Dendritic cell treated with granulocyte-macrophage colony-stimulating factor and Interleukin-4, amounts not matched to agents 40 ng/mL and 50 ng/mL, for 4 days (primary cell): Measurements from ENCODE around the gene GAMT.

ENCODE experiments used
- H3K27ac Mint-ChIP-seq: one replicate; pipeline ENCODE4 v1.8.0; 2022; ENCODE audit warnings: mild to moderate bottlenecking, mixed read lengths
- H3K27me3 Mint-ChIP-seq: one replicate; pipeline ENCODE4 v1.8.0; 2022; ENCODE audit warnings: mild to moderate bottlenecking, mixed read lengths
- H3K36me3 Mint-ChIP-seq: one replicate; pipeline ENCODE4 v1.8.0; 2022; ENCODE audit warnings: low read depth, mixed read lengths
- H3K4me1 Mint-ChIP-seq: one replicate; pipeline ENCODE4 v1.8.0; 2022; ENCODE audit warnings: low read depth, mixed read lengths
- H3K4me3 Mint-ChIP-seq: one replicate; pipeline ENCODE4 v1.8.0; 2022; ENCODE audit warnings: mild to moderate bottlenecking, moderate library complexity, mixed read lengths
- H3K9me3 Mint-ChIP-seq: one replicate; pipeline ENCODE4 v1.8.0; 2022; ENCODE audit warnings: mixed read lengths
- intact Hi-C: fragments of 100-400 bp; cut with micrococcal nuclease; formaldehyde crosslinking; loops from one replicate; pipeline ENCODE4 v1.15.0; 2022

Gene GAMT

GRCh38 chr19:1438933-1439354, 37.6 kb upstream of the GAMT start:
- no peaks in the 10 kb centered on the region for H3K27me3 Mint-ChIP-seq
- peaks cover 68% of the 10 kb centered on the region for H3K36me3 Mint-ChIP-seq
- intact Hi-C loops, result no loop called here
- peak overlapping the region; percentile 100 for H3K4me3 Mint-ChIP-seq
- H3K4me1 Mint-ChIP-seq, result peaks cover 57% of the 10 kb centered on the region
- H3K27ac Mint-ChIP-seq, result peak overlapping the region; percentile 98
- no peaks in the 10 kb centered on the region for H3K9me3 Mint-ChIP-seq

- intact Hi-C loops, result no loop called here
- H3K27ac Mint-ChIP-seq, result peak within 1 kb of the TSS; percentile 98
- peak within 1 kb of the TSS; percentile 100 for H3K4me3 Mint-ChIP-seq
- H3K27me3 Mint-ChIP-seq, result no peaks in the 10 kb centered on the region
- no peaks in the 10 kb centered on the region for H3K9me3 Mint-ChIP-seq
- peaks cover 53% of the 10 kb centered on the region for H3K4me1 Mint-ChIP-seq
- peaks cover 75% of the 10 kb centered on the region for H3K36me3 Mint-ChIP-seq
Measured at GRCh38 chr19:1438035-1438932, 36.9 kb upstream of the GAMT start, which contains the start of gene RPS15. Gene RPS15, plus strand, starts transcription at chr19:1438396. Its CDS starts 30 bp downstream, at chr19:1438426.

GRCh38 chr19:1437609-1438008, 36.3 kb upstream of the GAMT start:
- H3K4me3 Mint-ChIP-seq, result no peak overlapping the region
- H3K36me3 Mint-ChIP-seq, result peaks cover 77% of the 10 kb centered on the region
- intact Hi-C loops, result no loop called here
- H3K27ac Mint-ChIP-seq, result peak overlapping the region; percentile 98
- no peaks in the 10 kb centered on the region for H3K27me3 Mint-ChIP-seq
- no peaks in the 10 kb centered on the region for H3K9me3 Mint-ChIP-seq
- H3K4me1 Mint-ChIP-seq, result peaks cover 50% of the 10 kb centered on the region

- Mint-ChIP-seq H3K9me3 (no peaks in the 10 kb centered on the region), H3K4me3 (no peak overlapping the region), H3K4me1 (peaks cover 36% of the 10 kb centered on the region), H3K36me3 (peaks cover 77% of the 10 kb centered on the region), H3K27ac (peak overlapping the region; percentile 39), H3K27me3 (no peaks in the 10 kb centered on the region)
- intact Hi-C loops, result no loop called here
Measured at GRCh38 chr19:1435378-1435989, 34.1 kb upstream of the GAMT start.

- Mint-ChIP-seq H3K36me3 (peaks cover 77% of the 10 kb centered on the region), H3K4me3 (no peak overlapping the region), H3K27ac (no peak overlapping the region), H3K4me1 (peaks cover 27% of the 10 kb centered on the region), H3K27me3 (no peaks in the 10 kb centered on the region), H3K9me3 (no peaks in the 10 kb centered on the region)
- intact Hi-C loops, result no loop called here
Measured at GRCh38 chr19:1434577-1435060, 33.3 kb upstream of the GAMT start.

- Mint-ChIP-seq H3K4me1 (peaks cover 23% of the 10 kb centered on the region), H3K36me3 (peaks cover 78% of the 10 kb centered on the region), H3K27me3 (no peaks in the 10 kb centered on the region), H3K4me3 (no peak overlapping the region), H3K9me3 (no peaks in the 10 kb centered on the region), H3K27ac (no peak overlapping the region)
- intact Hi-C loops, result no loop called here
Measured at GRCh38 chr19:1434040-1434366, 32.7 kb upstream of the GAMT start.

GRCh38 chr19:1433119-1434039, 32.0 kb upstream of the GAMT start:
- Mint-ChIP-seq H3K36me3 (peaks cover 80% of the 10 kb centered on the region), H3K4me3 (no peak overlapping the region), H3K27me3 (no peaks in the 10 kb centered on the region), H3K9me3 (no peaks in the 10 kb centered on the region), H3K4me1 (peaks cover 23% of the 10 kb centered on the region), H3K27ac (no peak overlapping the region)
- intact Hi-C loops, result no loop called here

- Mint-ChIP-seq H3K27ac (peak overlapping the region; percentile 25), H3K27me3 (no peaks in the 10 kb centered on the region), H3K4me1 (peaks cover 19% of the 10 kb centered on the region), H3K36me3 (peaks cover 85% of the 10 kb centered on the region), H3K4me3 (no peak overlapping the region), H3K9me3 (no peaks in the 10 kb centered on the region)
- intact Hi-C loops, result no loop called here
Measured at GRCh38 chr19:1432507-1432887, 31.2 kb upstream of the GAMT start.

GRCh38 chr19:1431759-1432506, 30.6 kb upstream of the GAMT start:
- intact Hi-C loops, result no loop called here
- no peaks in the 10 kb centered on the region for H3K27me3 Mint-ChIP-seq

GRCh38 chr19:1430246-1430645, 28.9 kb upstream of the GAMT start:
- no peak overlapping the region for H3K4me3 Mint-ChIP-seq

More at GRCh38 chr19:1431759-1432506, 30.6 kb upstream of the GAMT start:
- no peak overlapping the region for H3K4me3 Mint-ChIP-seq
- H3K36me3 Mint-ChIP-seq, result peaks cover 91% of the 10 kb centered on the region
- peaks cover 19% of the 10 kb centered on the region for H3K4me1 Mint-ChIP-seq
- no peaks in the 10 kb centered on the region for H3K9me3 Mint-ChIP-seq
- peak overlapping the region; percentile 25 for H3K27ac Mint-ChIP-seq

GRCh38 chr19:1429750-1430149, 28.4 kb upstream of the GAMT start:
- Mint-ChIP-seq H3K4me1 (peaks cover 5% of the 10 kb centered on the region), H3K36me3 (peaks cover 100% of the 10 kb centered on the region), H3K4me3 (no peak overlapping the region), H3K27ac (no peak overlapping the region), H3K9me3 (no peaks in the 10 kb centered on the region), H3K27me3 (no peaks in the 10 kb centered on the region)
- intact Hi-C loops, result no loop called here

More at GRCh38 chr19:1430246-1430645, 28.9 kb upstream of the GAMT start:
- peaks cover 8% of the 10 kb centered on the region for H3K4me1 Mint-ChIP-seq
- H3K27ac Mint-ChIP-seq, result no peak overlapping the region
- intact Hi-C loops, result no loop called here
- peaks cover 100% of the 10 kb centered on the region for H3K36me3 Mint-ChIP-seq
- no peaks in the 10 kb centered on the region for H3K9me3 Mint-ChIP-seq
- H3K27me3 Mint-ChIP-seq, result no peaks in the 10 kb centered on the region

GRCh38 chr19:1428738-1429391, 27.5 kb upstream of the GAMT start:
- Mint-ChIP-seq H3K4me3 (no peak overlapping the region), H3K27me3 (no peaks in the 10 kb centered on the region), H3K4me1 (peaks cover 2% of the 10 kb centered on the region), H3K27ac (no peak overlapping the region), H3K9me3 (no peaks in the 10 kb centered on the region), H3K36me3 (peaks cover 100% of the 10 kb centered on the region)
- intact Hi-C loops, result no loop called here
